Measurements from ENCODE around the gene CCSER1. TPM values are rescaled to one million over a fixed set of nuclear protein-coding genes. Genes with fewer than 3 reads are reported as not detected.
A peak's percentile ranks its signal among the peaks of the same experiment; 100 is the strongest.

The CCSER1 gene
- polyA plus RNA-seq, 3 donors = 0.09 to 0.75 (median 0.13) TPM

DNA sequence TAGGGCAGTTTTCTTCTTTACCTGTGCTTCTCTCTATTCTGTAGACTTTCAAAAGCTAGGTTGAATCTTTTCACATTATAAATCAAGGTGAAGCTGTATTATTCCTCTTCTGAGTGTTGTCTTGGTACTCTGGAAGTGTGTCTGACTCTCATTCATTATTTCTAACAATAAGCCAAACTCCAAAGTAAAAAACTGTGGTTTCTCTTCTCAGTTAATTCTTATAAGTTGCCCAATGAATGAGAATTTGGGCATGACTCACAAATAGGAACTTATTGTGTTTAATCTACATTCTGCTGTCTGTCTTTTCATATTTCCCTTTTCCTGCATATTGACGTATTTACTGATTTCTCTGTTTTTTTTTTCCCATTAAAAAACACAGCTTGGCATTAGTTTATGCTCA, 714.5 kb downstream of the CCSER1 start:
- peaks cover 8% of the 10 kb centered on the region for H3K4me1 Mint-ChIP-seq
- H3K4me3 Mint-ChIP-seq = no peak overlapping the region
- Histone ChIP-seq H3K36me3 (replicated peaks in 1 of 2; ENCODE audit: control insufficient read depth in 1 of 2, insufficient read depth in 2 of 2, low read length in 2 of 2) (no peaks in the 10 kb centered on the region), H3K4me3 (replicated peaks in 1 of 3; ENCODE audit: low read depth in 2 of 3, low read length in 3 of 3) (no peak overlapping the region), H3K27me3 (ENCODE audit: control insufficient read depth in 2 of 2, insufficient read depth in 2 of 2, low read length in 2 of 2) (no peaks in the 10 kb centered on the region), H2AFZ (ENCODE audit: insufficient read depth, low read depth, low read length, poor library complexity, severe bottlenecking) (no peak overlapping the region), H3K9ac (ENCODE audit: insufficient read depth, low read length, poor library complexity, severe bottlenecking) (no peak overlapping the region), H4K20me1 (ENCODE audit: insufficient read depth, low read length) (no peaks in the 10 kb centered on the region), H3K79me2 (ENCODE audit: insufficient read depth, low read length) (no peaks in the 10 kb centered on the region), H3K9me3 (replicated peaks in 1 of 2; ENCODE audit: control insufficient read depth in 1 of 2, insufficient read depth in 1 of 2, low read length in 2 of 2) (no peaks in the 10 kb centered on the region), H3K4me2 (replicated peaks; ENCODE audit: extremely low read depth, low read length, poor library complexity, severe bottlenecking) (no peak overlapping the region), H3K27ac (ENCODE audit: low read depth in 1 of 2, low read length in 2 of 2) (no peak overlapping the region), H3K4me1 (ENCODE audit: control insufficient read depth in 1 of 2, insufficient read depth in 2 of 2, low read length in 2 of 2) (no peaks in the 10 kb centered on the region)
- peak in 1 of 3 donors; percentile 1 for DNase-seq
- no peaks in the 10 kb centered on the region for H3K36me3 Mint-ChIP-seq
- TF ChIP-seq, protein P1, sequence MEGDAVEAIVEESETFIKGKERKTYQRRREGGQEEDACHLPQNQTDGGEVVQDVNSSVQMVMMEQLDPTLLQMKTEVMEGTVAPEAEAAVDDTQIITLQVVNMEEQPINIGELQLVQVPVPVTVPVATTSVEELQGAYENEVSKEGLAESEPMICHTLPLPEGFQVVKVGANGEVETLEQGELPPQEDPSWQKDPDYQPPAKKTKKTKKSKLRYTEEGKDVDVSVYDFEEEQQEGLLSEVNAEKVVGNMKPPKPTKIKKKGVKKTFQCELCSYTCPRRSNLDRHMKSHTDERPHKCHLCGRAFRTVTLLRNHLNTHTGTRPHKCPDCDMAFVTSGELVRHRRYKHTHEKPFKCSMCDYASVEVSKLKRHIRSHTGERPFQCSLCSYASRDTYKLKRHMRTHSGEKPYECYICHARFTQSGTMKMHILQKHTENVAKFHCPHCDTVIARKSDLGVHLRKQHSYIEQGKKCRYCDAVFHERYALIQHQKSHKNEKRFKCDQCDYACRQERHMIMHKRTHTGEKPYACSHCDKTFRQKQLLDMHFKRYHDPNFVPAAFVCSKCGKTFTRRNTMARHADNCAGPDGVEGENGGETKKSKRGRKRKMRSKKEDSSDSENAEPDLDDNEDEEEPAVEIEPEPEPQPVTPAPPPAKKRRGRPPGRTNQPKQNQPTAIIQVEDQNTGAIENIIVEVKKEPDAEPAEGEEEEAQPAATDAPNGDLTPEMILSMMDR (IDR thresholded peaks at IDR 0.05) = no peak
- no peak overlapping the region for H3K27ac Mint-ChIP-seq
- intact Hi-C loops (cut with micrococcal nuclease) = no loop called here
- no CpG with 5 or more reads among the region's 1 CpG for whole genome bisulfite sequencing (ENCODE audit: insufficient coverage)
- peaks cover 0 to 2% (median 0%) of the 10 kb centered on the region in 7 donors for H3K9me3 Mint-ChIP-seq
- H3K27me3 Mint-ChIP-seq (ENCODE audit: low read depth in 3 of 3) = no peaks in the 10 kb centered on the region

DNA sequence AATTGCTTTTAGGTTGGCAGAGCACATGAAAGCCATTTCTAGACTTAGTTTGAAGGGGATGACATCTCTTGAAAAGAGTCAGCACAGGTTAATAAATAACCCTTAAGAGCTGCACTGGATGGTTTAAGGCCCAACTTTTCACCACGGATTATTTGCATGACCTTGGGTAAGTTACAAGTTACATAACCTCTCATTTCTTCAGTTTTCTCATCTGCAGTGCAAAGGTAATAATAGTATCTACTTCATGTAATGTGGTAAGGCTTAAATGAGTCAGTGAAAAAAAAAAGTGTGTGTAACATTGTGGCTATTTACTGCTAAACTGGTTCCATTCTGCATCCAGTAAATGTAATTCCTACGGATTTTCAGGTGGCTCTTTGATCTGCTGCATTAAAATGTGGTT, 715.8 kb downstream of the CCSER1 start:
- no peaks in the 10 kb centered on the region for H3K36me3 ChIP-seq (replicated peaks in 1 of 2; ENCODE audit: control insufficient read depth in 1 of 2, insufficient read depth in 2 of 2, low read length in 2 of 2)
- Mint-ChIP-seq H3K27ac (no peak overlapping the region), H3K27me3 (ENCODE audit: low read depth in 3 of 3) (no peaks in the 10 kb centered on the region), H3K4me1 (peaks cover 8% of the 10 kb centered on the region), H3K9me3 (peaks cover 0 to 2% (median 0%) of the 10 kb centered on the region in 7 donors), H3K36me3 (no peaks in the 10 kb centered on the region), H3K4me3 (no peak overlapping the region)
- no CpG with 5 or more reads among the region's 2 CpGs for WGBS (ENCODE audit: insufficient coverage)
- intact Hi-C loops (cut with micrococcal nuclease) = no loop called here
- H3K4me3 ChIP-seq (replicated peaks in 1 of 3; ENCODE audit: low read depth in 2 of 3, low read length in 3 of 3) = no peak overlapping the region
- no peak for DNase-seq
- no peaks in the 10 kb centered on the region for H3K27me3 ChIP-seq (ENCODE audit: control insufficient read depth in 2 of 2, insufficient read depth in 2 of 2, low read length in 2 of 2)
- H3K79me2 ChIP-seq (ENCODE audit: insufficient read depth, low read length) = no peaks in the 10 kb centered on the region
- TF ChIP-seq, protein P1 (IDR thresholded peaks at IDR 0.05) = no peak
- H3K9ac ChIP-seq (ENCODE audit: insufficient read depth, low read length, poor library complexity, severe bottlenecking) = no peak overlapping the region
- no peak overlapping the region for H3K27ac ChIP-seq (ENCODE audit: low read depth in 1 of 2, low read length in 2 of 2)
- H3K4me1 ChIP-seq (ENCODE audit: control insufficient read depth in 1 of 2, insufficient read depth in 2 of 2, low read length in 2 of 2) = no peaks in the 10 kb centered on the region
- no peaks in the 10 kb centered on the region for H3K9me3 ChIP-seq (replicated peaks in 1 of 2; ENCODE audit: control insufficient read depth in 1 of 2, insufficient read depth in 1 of 2, low read length in 2 of 2)
- H2AFZ ChIP-seq (ENCODE audit: insufficient read depth, low read depth, low read length, poor library complexity, severe bottlenecking) = no peak overlapping the region
- H4K20me1 ChIP-seq (ENCODE audit: insufficient read depth, low read length) = no peaks in the 10 kb centered on the region
- H3K4me2 ChIP-seq (replicated peaks; ENCODE audit: extremely low read depth, low read length, poor library complexity, severe bottlenecking) = no peak overlapping the region

Data from CD14-positive monocyte (primary cell).